ENCODE results near the gene VSIG8.

Gene VSIG8

GRCh38 chr1:159804924-159805323 lies 57.5 kb downstream of the VSIG8 start:
- Histone ChIP-seq H3K4me3 (replicated peaks; ENCODE audit: low read depth, low read length) (no peak overlapping the region), H3K36me3 (ENCODE audit: control insufficient read depth, insufficient read depth, low read length) (no peaks in the 10 kb centered on the region), H3K27me3 (replicated peaks; ENCODE audit: control insufficient read depth, insufficient read depth, low read length) (peaks cover 2% of the 10 kb centered on the region)
- DNase-seq (ENCODE audit: extremely low read depth, insufficient read length), result no peak
- TF ChIP-seq, protein P1, sequence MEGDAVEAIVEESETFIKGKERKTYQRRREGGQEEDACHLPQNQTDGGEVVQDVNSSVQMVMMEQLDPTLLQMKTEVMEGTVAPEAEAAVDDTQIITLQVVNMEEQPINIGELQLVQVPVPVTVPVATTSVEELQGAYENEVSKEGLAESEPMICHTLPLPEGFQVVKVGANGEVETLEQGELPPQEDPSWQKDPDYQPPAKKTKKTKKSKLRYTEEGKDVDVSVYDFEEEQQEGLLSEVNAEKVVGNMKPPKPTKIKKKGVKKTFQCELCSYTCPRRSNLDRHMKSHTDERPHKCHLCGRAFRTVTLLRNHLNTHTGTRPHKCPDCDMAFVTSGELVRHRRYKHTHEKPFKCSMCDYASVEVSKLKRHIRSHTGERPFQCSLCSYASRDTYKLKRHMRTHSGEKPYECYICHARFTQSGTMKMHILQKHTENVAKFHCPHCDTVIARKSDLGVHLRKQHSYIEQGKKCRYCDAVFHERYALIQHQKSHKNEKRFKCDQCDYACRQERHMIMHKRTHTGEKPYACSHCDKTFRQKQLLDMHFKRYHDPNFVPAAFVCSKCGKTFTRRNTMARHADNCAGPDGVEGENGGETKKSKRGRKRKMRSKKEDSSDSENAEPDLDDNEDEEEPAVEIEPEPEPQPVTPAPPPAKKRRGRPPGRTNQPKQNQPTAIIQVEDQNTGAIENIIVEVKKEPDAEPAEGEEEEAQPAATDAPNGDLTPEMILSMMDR (IDR thresholded peaks at IDR 0.05; ENCODE audit: insufficient read depth, low read length, poor library complexity, severe bottlenecking), result no peak
